BJ (cell line): ENCODE measurements around the gene RUNX2. TPM values are rescaled to one million over a fixed set of nuclear protein-coding genes. Genes with fewer than 3 reads are reported as not detected.

ENCODE experiments used
- CTCF ChIA-PET: fragments of 350-600 bp; formaldehyde crosslinking; extraction: SDS; loops from one replicate; lab custom pipeline; 2021; ENCODE audit warnings: antibody characterized with exemption, inconsistent platforms; lab: Yijun Ruan, JAX
- POLR2A ChIA-PET: fragments of 300-600 bp; sonication (Branson Sonifier 250); formaldehyde crosslinking; extraction: SDS; loops from one replicate; lab custom pipeline; 2021; ENCODE audit warnings: antibody characterized with exemption; lab: Charles Lee
- DNase-seq: peaks from one replicate; pipeline ENCODE4 v3.0.0-alpha.2; 2011; ENCODE audit warnings: low read depth
- H3K27me3 ChIP-seq: 2 replicates; pipeline ENCODE4 v1.6.0; 2011; ENCODE audit warnings: low read length; ENCODE audit not compliant: control insufficient read depth, insufficient read depth
- H3K36me3 ChIP-seq: 2 replicates; pipeline ENCODE4 v1.5.1; 2011; ENCODE audit warnings: low read length; ENCODE audit not compliant: control insufficient read depth, insufficient read depth
- H3K4me3 ChIP-seq: 2 replicates; pipeline ENCODE4 v1.5.1; 2011; ENCODE audit warnings: low read depth, mild to moderate bottlenecking, control low read depth, low read length
- polyA plus RNA-seq: library from polyadenylated mRNA; depleted of rRNA; stranded (reverse); fragments of >200 nt; gene quantifications from 2 replicates; pipeline ENCODE4 v1.2.3, GENCODE V29; 2011
- TF ChIP-seq, protein P1 (sequence below): IDR thresholded peaks from 2 replicates; pipeline ENCODE4 v1.5.1; 2011; ENCODE audit warnings: low read depth, mild to moderate bottlenecking, control low read depth, inconsistent platforms, low read length, moderate library complexity; ENCODE audit not compliant: insufficient read depth

RUNX2 gene
- polyA plus RNA-seq, 1 experiment, result 1.5 TPM

DNA sequence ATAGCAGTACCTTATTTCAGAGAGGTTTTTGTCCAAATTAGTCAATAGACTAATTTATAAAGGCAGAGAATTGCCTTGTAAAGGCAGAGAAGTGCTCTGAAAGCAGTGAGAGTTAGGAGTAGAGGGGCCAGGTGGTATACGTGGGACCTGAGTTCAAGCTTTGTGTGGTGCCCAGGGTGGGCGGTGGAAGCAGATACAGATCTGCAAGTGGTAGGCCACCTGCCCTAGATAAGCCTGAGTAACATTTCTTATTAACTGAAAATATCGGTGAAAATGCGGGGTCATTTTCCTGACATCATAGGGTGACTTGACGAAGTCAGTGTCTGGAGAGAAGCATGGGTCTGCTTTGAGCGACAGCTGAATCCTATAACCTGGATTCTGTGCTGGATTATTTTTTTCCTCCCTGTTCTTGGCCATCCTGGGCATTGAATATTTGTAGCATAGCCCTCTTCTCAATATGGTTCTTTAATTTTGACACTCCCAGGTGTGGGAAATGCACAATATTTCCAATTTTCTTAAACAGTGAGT lies 111.8 kb downstream of the RUNX2 start:
- no peak for DNase-seq
- Histone ChIP-seq H3K36me3 (no peaks in the 10 kb centered on the region), H3K27me3 (no peaks in the 10 kb centered on the region), H3K4me3 (no peak overlapping the region)
- TF ChIP-seq, protein P1, sequence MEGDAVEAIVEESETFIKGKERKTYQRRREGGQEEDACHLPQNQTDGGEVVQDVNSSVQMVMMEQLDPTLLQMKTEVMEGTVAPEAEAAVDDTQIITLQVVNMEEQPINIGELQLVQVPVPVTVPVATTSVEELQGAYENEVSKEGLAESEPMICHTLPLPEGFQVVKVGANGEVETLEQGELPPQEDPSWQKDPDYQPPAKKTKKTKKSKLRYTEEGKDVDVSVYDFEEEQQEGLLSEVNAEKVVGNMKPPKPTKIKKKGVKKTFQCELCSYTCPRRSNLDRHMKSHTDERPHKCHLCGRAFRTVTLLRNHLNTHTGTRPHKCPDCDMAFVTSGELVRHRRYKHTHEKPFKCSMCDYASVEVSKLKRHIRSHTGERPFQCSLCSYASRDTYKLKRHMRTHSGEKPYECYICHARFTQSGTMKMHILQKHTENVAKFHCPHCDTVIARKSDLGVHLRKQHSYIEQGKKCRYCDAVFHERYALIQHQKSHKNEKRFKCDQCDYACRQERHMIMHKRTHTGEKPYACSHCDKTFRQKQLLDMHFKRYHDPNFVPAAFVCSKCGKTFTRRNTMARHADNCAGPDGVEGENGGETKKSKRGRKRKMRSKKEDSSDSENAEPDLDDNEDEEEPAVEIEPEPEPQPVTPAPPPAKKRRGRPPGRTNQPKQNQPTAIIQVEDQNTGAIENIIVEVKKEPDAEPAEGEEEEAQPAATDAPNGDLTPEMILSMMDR, result no peak
- CTCF ChIA-PET, result interaction anchor here (1.1 to 1.6 kb wide), 2 partner anchors 9 to 275 kb away, joined by 3 read pairs; no protein-coding TSS in a partner anchor
- POLR2A ChIA-PET, result no interaction called here

DNA sequence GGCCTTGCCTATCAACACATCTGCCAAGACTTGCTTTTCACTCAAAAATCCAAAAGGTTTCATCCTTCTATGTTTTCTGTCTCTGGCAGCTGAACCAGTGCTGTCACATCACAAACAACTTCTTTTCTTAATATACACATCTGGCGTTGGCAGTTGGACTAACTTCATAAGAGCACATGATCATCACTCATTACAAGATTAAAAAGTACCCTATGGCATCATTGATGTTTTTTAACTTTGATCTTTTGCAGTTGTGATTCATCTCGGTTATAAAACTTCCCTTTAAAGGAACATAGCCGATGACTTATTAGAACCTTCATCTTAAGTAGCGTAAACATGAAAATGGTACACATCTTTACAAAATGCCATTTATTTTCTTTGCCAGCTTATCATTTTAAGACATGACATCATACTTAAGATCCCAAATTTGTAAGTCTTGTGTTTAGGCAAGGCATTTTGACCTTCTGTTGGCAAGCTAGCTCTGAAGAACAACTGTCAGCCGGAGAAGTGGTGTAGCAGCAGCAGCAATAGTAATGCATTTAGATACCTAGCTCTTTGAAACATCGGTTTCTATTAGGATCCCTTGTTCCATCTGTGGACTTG lies 113.8 kb downstream of the RUNX2 start:
- ChIA-PET POLR2A (no interaction called here), CTCF (interaction anchor here (1.1 to 1.3 kb wide), 2 partner anchors 273 kb away, joined by 3 read pairs; no protein-coding TSS in a partner anchor)
- Histone ChIP-seq H3K27me3 (no peaks in the 10 kb centered on the region), H3K4me3 (no peak overlapping the region), H3K36me3 (no peaks in the 10 kb centered on the region)
- no peak for DNase-seq
- TF ChIP-seq, protein P1, result no peak

DNA sequence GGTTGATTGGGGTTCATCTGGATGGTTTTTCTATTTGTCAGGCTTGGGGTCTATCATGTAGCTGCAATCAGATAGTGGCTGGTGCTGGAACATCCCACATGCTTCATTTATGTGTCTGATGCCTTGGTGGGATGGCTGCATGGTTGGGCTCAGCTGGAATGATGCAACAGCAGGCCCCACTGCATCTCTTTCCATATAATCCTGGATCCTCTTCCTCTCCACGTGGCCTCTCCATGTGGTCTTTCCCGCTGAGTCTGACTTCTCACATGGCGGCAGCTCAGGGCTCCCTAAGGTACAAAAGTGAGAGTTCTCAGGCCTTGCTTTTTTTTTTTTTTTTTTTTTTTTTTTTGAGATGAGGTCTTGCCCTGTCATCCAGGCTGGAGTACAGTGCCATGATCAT lies 114.6 kb downstream of the RUNX2 start:
- no peaks in the 10 kb centered on the region for H3K27me3 ChIP-seq
- H3K36me3 ChIP-seq, result no peaks in the 10 kb centered on the region
- no peak overlapping the region for H3K4me3 ChIP-seq
- ChIA-PET POLR2A (interaction anchor here (0.6 kb wide), 1 partner anchor 106 kb away, joined by 3 read pairs; no protein-coding TSS in a partner anchor), CTCF (interaction anchor here (1.3 kb wide), 1 partner anchor 272 kb away, joined by 3 read pairs; no protein-coding TSS in a partner anchor)
- DNase-seq, result no peak
- TF ChIP-seq, protein P1, result no peak

DNA sequence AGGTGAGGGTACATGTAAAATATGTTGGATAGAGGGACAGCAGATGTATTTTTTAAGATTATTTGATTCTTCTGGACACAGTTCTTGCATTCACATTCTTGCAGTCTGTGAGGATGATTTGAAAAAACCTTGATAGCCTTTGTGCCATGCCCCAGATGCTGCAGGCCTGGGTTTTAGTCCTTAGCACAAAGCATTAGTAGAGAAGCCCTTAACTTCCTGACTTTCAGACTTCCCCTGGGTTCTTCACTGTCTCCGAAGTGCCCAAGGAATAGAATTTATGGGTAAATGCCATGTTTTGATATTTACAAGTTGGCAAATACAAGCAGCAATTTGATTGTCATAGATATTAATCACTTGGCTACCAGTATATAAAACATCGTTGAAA lies 117.2 kb downstream of the RUNX2 start:
- POLR2A ChIA-PET, result no interaction called here
- H3K36me3 ChIP-seq, result no peaks in the 10 kb centered on the region
- no peak for DNase-seq
- CTCF ChIA-PET, result interaction anchor here (0.6 kb wide), 2 partner anchors 111 to 1173 kb away, joined by 3 read pairs; no protein-coding TSS in a partner anchor
- no peaks in the 10 kb centered on the region for H3K27me3 ChIP-seq
- H3K4me3 ChIP-seq, result no peak overlapping the region
- TF ChIP-seq, protein P1, result no peak

DNA sequence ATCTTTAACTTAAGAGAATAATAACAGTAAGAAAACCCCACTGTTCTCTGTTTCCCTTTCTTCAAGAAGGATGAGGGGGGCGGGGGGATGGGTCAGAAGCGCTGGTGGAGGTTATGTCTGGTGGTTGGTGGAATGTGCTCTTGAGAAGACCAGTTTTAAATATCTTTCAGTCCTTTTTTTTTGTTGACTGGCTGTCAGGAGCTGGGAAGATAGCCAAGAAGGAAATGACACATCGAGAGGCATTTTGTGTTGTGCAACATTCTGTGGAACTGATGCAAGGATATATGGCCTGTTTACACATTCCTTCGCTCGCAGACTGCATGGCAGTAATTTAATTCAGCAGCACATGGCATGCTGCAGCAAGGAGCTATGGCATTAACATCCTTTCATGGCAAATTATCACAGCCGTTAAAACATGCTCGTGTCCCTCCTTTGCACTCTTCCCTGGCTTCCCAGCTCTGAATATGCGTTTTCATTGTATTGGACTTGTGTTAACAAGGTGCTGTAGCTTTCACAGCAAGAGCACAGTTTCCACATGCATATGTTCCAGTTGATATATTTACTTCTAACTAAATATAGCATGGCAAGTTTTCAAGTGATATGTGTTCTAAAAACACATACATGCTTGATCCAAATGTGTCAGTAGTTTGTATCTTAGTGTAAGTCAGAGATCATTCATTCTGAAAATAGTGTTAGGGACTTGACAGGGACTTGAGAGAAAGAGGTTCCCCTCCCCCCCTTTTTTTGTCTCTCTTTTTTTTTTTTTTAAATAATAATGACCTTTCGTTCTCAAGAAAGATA lies 117.8 kb downstream of the RUNX2 start:
- Histone ChIP-seq H3K27me3 (no peaks in the 10 kb centered on the region), H3K36me3 (no peaks in the 10 kb centered on the region), H3K4me3 (no peak overlapping the region)
- POLR2A ChIA-PET, result interaction anchor here (0.6 kb wide), 1 partner anchor 9 kb away, joined by 3 read pairs; no protein-coding TSS in a partner anchor
- CTCF ChIA-PET, result interaction anchor here (0.6 kb wide), 1 partner anchor 110 kb away, joined by 3 read pairs; no protein-coding TSS in a partner anchor
- peak; percentile 98 for DNase-seq
- TF ChIP-seq, protein P1, result no peak
